Pulmonary artery endothelial cell (primary cell): ENCODE results near the gene CIB2. TPM values are rescaled to one million over a fixed set of nuclear protein-coding genes. Genes with fewer than 3 reads are reported as not detected.

Source experiments
- DNase-seq: peaks from one replicate; pipeline ENCODE4 v3.0.0-alpha.2; 2011; ENCODE audit warnings: low read depth, low spot score
- total RNA-seq: library from RNA; depleted of rRNA; stranded (reverse); fragments of >200 nt; gene quantifications from 2 replicates; pipeline ENCODE4 v1.2.3, GENCODE V29; 2014

The CIB2 gene
- total RNA-seq, 1 donor from 2014 or later, result 1.6 TPM

DNA sequence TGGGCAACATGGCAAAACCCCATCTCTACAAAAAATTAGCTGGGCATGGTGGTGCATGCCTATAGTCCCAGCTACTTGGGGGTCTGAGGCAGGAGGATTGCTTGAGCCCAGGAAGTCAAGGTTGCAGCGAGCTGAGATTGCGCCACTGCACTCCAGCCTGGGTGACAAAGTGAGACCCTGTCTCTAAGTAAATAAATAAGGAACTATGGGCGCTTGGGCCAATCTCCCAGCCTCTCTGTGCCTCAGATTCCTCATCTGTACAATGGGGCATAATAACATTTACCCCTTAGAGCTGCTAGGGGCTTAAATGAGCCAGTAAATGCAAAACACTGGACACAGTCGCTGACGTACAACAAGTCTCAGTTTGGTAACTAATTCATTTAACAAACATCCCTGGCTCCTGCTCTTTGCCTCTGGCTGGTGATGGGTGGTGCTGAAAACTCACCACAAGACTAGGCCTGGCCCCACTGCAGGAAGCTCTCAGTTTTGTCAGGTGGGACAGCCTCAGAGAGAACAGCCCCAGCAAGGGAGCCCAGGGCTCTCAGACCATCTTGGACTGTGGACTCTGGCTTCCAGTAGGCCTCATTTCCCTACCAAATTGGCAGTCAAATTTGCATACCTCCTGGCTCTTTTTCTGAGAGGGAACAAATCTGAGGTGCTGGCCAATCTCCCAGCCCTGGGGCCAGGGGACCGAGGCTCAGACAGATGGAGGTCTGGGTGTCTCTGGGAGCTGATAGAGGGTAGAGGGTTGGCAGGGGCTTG, 47.4 kb downstream of the CIB2 start:
- no peak for DNase-seq

DNA sequence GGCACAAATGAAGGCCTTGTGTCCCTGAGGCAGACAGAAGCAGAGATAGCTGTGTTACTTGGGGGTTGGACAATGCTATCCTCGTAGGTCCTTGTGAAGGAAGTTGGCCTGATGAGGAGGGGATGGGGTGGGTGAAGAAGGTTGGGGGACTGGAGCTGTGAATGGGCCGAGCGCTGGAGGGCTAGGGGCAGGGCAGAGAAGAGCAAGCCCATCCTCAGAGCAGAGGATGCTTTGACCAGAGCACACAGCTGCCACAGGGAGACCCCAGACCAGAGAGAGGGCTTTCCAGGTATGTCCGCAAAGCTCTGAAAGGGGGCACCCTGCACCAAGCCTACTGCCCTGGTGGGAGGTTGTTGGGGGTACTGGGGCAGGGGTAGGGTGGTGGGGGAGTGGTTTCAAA, 48.1 kb downstream of the CIB2 start:
- no peak for DNase-seq

- no peak for DNase-seq
Observed at GRCh38 chr15:78082743-78083110, 48.5 kb downstream of the CIB2 start.

- DNase-seq, result no peak
Observed at GRCh38 chr15:78082106-78082742, 49.0 kb downstream of the CIB2 start.

GRCh38 chr15:78080088-78080460, 51.2 kb downstream of the CIB2 start:
- DNase-seq, result no peak

GRCh38 chr15:78079298-78080087, 51.8 kb downstream of the CIB2 start:
- DNase-seq, result no peak

DNA sequence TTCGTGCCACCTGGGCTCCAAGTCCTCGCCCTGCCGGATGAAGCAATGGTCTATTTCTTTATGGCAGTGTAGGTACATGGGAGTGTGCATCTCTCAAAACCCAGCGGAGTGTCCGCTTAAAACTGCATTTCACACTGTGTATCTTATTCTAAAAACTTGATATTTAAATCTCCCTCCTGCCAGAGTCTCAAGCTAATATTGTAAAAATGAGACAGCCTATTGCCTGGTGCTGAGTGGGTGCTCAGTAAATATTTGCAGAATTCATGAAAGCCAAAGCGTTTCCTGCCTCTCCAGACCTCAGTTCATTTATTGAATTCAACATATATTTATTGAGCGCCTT, 53.4 kb downstream of the CIB2 start:
- no peak for DNase-seq

- no peak for DNase-seq
Observed at GRCh38 chr15:78077053-78077870, 54.0 kb downstream of the CIB2 start, which contains the start of gene TBC1D2B. TSS of gene TBC1D2B (minus strand) at chr15:78077711. CDS start at chr15:78077652, 59 bp downstream.

- no peak for DNase-seq
Observed at GRCh38 chr15:78076231-78077052, 54.8 kb downstream of the CIB2 start.

DNA sequence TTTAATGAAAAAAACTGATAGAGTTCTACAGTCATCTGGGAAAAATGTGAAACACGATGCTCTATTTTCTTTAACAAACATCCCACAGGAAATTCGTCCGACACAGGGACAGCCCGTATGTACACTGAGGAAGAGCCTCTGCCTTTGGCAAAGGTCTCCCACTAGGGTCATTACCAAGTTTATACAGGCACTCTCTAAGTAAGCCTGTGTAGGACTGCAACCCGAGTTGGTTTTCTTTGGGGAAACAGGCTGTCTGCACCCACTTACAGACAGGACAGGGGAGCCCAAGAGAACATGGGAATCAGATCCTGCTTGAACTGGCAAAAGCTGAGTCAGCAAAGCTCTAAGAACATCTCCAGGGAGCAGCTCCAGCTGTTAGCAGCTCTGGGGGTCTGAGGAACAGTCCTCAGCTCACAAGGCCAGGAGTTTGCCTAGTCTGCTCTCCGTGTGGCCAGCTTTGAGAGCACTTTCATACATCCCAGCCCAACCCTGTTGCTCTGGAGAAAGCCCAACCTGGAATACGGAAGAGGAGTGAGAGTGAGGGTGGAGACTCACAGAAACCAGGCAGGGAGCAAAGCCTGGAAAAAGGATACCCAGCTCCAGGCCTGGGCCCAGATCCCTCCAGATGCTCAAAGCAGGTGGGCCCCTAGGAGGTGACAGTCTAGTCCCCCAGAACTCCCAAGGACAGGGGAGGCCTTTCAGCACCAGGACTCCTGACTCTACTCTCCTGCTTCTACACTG, 55.6 kb downstream of the CIB2 start:
- peak; percentile 70 for DNase-seq

DNA sequence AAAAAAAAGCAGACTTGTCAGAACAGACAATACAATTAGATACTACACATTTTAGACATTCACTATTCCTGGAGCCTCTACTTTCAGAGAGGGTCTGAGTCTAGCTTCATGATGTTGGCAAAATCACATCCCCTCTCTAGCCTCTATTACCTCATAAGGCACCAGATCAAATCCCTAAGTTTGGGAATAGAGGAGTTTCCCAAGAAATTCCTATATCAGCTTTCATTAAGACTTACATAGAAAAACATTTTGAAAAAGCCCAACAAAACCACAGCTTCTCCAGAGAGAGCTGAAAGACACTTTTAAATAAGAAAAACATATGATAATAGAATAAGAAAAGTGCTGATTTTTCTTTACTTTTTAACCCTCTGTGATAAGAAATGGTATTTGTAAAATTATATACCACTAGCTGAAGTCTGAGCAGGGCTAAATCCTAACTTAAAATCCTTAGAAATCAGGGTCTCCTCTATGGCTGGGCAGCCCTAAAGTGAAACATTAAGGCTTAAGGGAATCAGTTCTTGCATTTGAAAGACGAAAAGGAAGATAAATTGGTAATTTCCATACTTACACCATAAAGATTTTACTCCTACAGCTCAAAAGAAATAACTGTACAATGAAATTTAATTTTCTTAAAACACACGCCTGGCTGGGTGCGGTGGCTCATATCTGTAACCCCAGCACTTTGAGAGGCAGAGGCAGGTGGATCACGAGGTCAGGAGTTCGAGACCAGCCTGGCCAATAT, 58.0 kb downstream of the CIB2 start:
- no peak for DNase-seq

GRCh38 chr15:78072080-78072892, 59.0 kb downstream of the CIB2 start:
- DNase-seq, result no peak

GRCh38 chr15:78071383-78071782, 59.9 kb downstream of the CIB2 start:
- no peak for DNase-seq

DNA sequence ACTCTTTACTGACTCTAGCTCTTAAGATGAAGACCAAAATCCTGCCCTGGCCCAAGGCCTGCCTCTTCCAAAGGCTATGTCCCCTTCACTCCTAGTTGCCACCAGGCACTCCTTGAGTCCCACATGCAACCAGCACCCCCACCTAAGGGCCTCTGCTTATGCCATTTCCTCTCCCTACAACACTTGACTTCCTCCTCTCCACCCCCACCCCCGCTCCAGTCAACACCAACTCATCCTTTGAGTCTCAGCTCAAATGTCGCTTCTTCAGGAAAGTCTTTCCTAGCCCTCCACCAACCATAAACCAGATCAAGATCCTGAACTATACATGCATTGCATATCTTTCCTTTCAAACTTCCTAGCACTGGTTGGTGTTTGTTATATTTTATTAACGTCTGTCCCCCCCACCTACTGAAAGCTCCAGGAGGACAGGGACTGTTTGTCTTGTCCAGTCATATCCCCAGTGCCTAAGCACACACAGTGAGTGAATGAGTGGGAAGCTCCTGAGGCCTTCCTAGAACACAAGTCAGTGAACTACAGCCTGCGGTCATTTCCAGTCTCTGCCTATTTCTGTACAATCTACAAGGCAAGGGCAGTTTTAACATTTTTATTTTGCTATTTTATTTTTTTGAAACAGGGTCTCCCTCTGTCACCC, 61.1 kb downstream of the CIB2 start:
- no peak for DNase-seq

- DNase-seq, result no peak
Observed at GRCh38 chr15:78069462-78070029, 61.7 kb downstream of the CIB2 start.

GRCh38 chr15:78069052-78069414, 62.2 kb downstream of the CIB2 start:
- DNase-seq, result peak; percentile 39

GRCh38 chr15:78067328-78068228, 63.7 kb downstream of the CIB2 start:
- DNase-seq, result no peak
